ENCODE results near the gene TMEM132A. TPM values are rescaled to one million over a fixed set of nuclear protein-coding genes. Genes with fewer than 3 reads are reported as not detected.

The TMEM132A gene
- total and polyA plus RNA-seq, 10 of the 15 experiments (the other 5 are each of a cell fraction or from before 2014, with no cell fraction given): 0.16 to 25.0 (median 4.3) TPM

DNA sequence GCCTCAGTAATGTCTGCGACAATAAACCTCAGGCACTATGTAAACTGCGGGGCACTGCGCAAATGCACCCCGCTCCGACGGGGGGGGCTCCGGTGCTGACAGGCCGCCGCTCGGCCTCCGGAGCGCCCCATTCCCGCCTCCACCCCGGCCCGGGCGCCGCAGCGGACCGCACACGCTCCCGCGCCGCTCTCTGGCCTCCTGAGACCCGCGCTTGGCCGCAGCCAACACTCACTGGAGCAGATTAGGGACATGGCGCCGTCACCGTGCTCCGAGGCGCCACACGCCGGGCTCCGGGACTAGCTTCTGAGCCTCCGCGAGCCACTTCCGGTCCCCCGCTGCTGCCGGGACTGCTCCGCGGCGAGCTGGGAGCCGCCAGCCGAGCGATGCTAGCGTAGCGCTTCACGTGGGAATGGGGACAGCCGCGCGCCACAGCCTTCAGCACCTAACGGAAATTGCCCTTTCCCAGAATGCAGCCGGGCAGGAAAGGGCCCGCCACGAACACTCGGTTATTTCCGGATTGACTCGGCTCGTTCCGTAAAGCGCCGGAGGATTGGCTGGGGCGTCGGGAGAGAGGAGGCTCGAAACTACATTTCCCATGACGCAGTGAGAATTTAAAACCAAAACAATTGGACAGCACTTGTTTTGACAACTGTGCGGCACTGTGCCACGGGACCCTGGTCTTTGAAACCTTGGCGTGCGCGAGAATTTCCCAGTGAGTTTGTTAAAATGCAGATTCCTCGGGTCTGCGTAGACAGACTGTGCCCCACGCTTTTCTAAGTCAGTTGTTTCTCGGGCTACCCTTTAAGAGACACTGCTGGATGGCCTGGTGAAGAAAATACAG, 17.9 kb upstream of the TMEM132A start, which contains the start of gene PRPF19 (continued):
- TF ChIP-seq IRF3 (IDR thresholded peaks at IDR 0.05): no peak
- TF ChIP-seq ZBED1 (IDR thresholded peaks at IDR 0.05; ENCODE audit: borderline replicate concordance): 0 out of 2 replicates have a peak, but pooled peaks have one; percentile 16
- TF ChIP-seq SUPT20H (IDR thresholded peaks at IDR 0.05; ENCODE audit: borderline replicate concordance, control insufficient read depth, low read depth, low read length): no peak
- TF ChIP-seq MLLT1 (IDR thresholded peaks at IDR 0.05): 0 out of 2 replicates have a peak, but pooled peaks have one; percentile 42
- peak; percentile 20 for TF ChIP-seq HDAC6 (IDR thresholded peaks at IDR 0.05; ENCODE audit: unreplicated experiment)
- TF ChIP-seq CTCF (IDR thresholded peaks at IDR 0.05 in 2 of 3, conservative IDR thresholded peaks at IDR 0.05 in 1 of 3; ENCODE audit: control insufficient read depth in 2 of 3, extremely low read depth in 1 of 3, insufficient read depth in 1 of 3, low read depth in 3 of 3, low read length in 3 of 3): no peak
- peak; percentile 61 for TF ChIP-seq DPF2 (IDR thresholded peaks at IDR 0.05)
- TF ChIP-seq WRNIP1 (IDR thresholded peaks at IDR 0.05; ENCODE audit: borderline replicate concordance, low read depth, low read length): no peak
- TF ChIP-seq, protein P1, sequence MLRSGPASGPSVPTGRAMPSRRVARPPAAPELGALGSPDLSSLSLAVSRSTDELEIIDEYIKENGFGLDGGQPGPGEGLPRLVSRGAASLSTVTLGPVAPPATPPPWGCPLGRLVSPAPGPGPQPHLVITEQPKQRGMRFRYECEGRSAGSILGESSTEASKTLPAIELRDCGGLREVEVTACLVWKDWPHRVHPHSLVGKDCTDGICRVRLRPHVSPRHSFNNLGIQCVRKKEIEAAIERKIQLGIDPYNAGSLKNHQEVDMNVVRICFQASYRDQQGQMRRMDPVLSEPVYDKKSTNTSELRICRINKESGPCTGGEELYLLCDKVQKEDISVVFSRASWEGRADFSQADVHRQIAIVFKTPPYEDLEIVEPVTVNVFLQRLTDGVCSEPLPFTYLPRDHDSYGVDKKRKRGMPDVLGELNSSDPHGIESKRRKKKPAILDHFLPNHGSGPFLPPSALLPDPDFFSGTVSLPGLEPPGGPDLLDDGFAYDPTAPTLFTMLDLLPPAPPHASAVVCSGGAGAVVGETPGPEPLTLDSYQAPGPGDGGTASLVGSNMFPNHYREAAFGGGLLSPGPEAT (IDR thresholded peaks at IDR 0.05; ENCODE audit: low read depth): peak; percentile 58; the same call in 1 of the 2 replicates
- no peak for TF ChIP-seq EGR1 (IDR thresholded peaks at IDR 0.05; ENCODE audit: borderline replicate concordance in 1 of 2, low read depth in 2 of 2, low read length in 2 of 2)
- TF ChIP-seq KDM1A (IDR thresholded peaks at IDR 0.05; ENCODE audit: borderline replicate concordance): no peak
- TF ChIP-seq RUNX3 (IDR thresholded peaks at IDR 0.05; ENCODE audit: low read length): no peak
- TF ChIP-seq SREBF2 (IDR thresholded peaks at IDR 0.05; ENCODE audit: low read length): no peak
- no peak for TF ChIP-seq ZNF217 (IDR thresholded peaks at IDR 0.05)
- TF ChIP-seq SREBF1 (IDR thresholded peaks at IDR 0.05; ENCODE audit: low read length): 0 out of 2 replicates have a peak, but pooled peaks have one; percentile 37
- peak; percentile 89 for TF ChIP-seq MAX (IDR thresholded peaks at IDR 0.05; ENCODE audit: low read depth, low read length)
- 0 out of 2 replicates have a peak, but pooled peaks have one; percentile 26 for TF ChIP-seq TCF12 (IDR thresholded peaks at IDR 0.05; ENCODE audit: low read depth, low read length)
- TF ChIP-seq ZNF384 (IDR thresholded peaks at IDR 0.05; ENCODE audit: borderline replicate concordance, low read depth, low read length): no peak
- no peak for TF ChIP-seq NR2C2 (IDR thresholded peaks at IDR 0.05; ENCODE audit: borderline replicate concordance, control insufficient read depth, insufficient read length, low read depth)
- peak; percentile 81; the same call in 1 of the 2 replicates for TF ChIP-seq SMARCA5 (IDR thresholded peaks at IDR 0.05)
